Putamen (tissue), 1 donor: ENCODE measurements around the gene SMIM1.

Source experiments
- DNase-seq: peaks from one replicate; pipeline ENCODE4 v3.0.0-alpha.2; 2016; ENCODE audit warnings: low spot score

SMIM1 gene

DNA sequence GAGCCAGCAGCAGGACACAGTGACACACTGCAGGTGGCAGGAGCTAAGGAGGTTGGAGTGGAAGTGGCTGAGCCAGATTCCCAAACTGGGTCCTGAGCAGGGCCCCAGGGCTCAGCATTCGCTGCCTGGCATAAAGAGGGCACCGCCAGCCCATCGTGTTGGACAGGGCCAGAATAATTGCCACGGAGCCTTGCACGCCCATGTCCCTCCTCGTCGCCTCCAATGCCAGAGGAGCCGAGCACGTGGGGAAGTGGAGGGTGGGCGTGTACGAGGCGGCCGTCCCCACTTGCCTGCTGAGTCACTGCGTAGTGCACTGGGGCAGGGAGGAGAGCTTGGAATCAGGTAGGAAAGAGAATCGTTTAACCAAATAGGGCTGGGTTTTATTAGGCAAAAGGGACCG, 49.9 kb downstream of the SMIM1 start:
- no peak for DNase-seq

DNA sequence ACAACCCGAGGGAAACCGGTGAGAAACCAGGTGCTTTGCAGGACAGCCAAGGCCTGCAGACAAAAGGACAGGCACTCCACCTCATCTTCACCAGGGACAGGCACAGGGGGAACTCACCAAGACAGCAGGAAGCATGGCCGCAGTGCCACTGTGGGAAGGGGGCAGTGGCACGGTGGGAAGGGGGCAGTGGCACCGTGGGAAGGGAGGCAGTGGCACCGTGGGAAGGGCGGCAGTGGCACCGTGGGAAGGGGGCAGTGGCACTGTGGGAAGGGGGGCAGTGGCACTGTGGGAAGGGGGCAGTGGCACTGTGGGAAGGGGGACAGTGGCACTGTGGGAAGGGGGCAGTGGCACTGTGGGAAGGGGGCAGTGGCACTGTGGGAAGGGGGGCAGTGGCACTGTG, 52.1 kb downstream of the SMIM1 start:
- DNase-seq, result no peak

DNA sequence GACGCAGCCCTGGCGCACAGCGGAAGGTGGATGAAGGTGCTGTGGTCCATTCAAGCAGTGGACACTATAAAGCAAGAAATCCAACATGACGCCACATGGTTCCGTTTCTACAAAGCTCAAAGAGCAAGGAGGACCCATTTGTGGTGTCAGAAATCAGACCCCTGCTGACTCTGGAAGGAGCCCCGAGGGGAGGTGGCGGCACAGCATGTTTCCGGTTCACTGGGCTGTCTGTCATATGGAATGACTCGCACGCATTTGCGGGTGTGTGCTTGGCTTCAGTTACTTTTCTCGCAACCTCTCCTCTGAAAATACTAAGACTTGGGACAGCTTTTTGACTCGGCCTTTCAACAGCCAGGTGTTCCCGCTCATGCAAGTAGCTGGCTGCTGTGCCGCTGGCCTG, 52.8 kb downstream of the SMIM1 start:
- DNase-seq, result no peak
